Measurements from ENCODE around the gene RCL1. TPM values are rescaled to one million over a fixed set of nuclear protein-coding genes. Genes with fewer than 3 reads are reported as not detected.

Gene RCL1
- total RNA-seq, 1 donor from 2014 or later = 12.7 TPM

GRCh38 chr9:4857163-4857810 lies 64.5 kb downstream of the RCL1 start:
- Mint-ChIP-seq H3K36me3 (ENCODE audit: low read depth) (peaks cover 24% of the 10 kb centered on the region), H3K9me3 (no peaks in the 10 kb centered on the region), H3K4me1 (peaks cover 13% of the 10 kb centered on the region), H3K4me3 (no peak overlapping the region), H3K27me3 (ENCODE audit: low read depth) (no peaks in the 10 kb centered on the region), H3K27ac (ENCODE audit: unreplicated experiment) (no peak overlapping the region)
- no peak for TF ChIP-seq CTCF (conservative IDR thresholded peaks at IDR 0.05)
- DNase-seq (ENCODE audit: low read depth, low spot score) = no peak

DNA sequence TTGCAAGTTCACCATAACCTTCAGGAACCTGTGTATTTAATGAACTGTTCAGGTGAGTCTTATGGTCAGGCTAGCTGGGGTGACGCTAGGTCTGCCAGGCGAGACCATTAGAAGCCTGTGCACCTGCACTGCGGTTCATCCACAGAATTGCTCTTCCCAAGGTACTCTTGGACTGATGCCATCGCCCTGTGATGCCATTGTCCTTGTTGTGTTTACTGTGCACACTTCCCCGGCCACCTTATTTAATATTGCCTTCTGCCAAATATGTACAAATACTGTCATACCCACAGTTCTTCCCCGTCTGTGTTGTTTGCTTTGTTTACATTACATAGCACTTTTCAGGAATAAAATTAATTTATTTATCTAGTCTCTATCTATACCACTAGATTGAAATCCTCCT lies 66.3 kb downstream of the RCL1 start:
- H3K4me1 Mint-ChIP-seq = peaks cover 13% of the 10 kb centered on the region
- no peak overlapping the region for H3K4me3 Mint-ChIP-seq
- peaks cover 28% of the 10 kb centered on the region for H3K36me3 Mint-ChIP-seq (ENCODE audit: low read depth)
- TF ChIP-seq CTCF (conservative IDR thresholded peaks at IDR 0.05) = no peak
- H3K27ac Mint-ChIP-seq (ENCODE audit: unreplicated experiment) = no peak overlapping the region
- DNase-seq (ENCODE audit: low read depth, low spot score) = no peak
- no peaks in the 10 kb centered on the region for H3K27me3 Mint-ChIP-seq (ENCODE audit: low read depth)
- no peaks in the 10 kb centered on the region for H3K9me3 Mint-ChIP-seq

DNA sequence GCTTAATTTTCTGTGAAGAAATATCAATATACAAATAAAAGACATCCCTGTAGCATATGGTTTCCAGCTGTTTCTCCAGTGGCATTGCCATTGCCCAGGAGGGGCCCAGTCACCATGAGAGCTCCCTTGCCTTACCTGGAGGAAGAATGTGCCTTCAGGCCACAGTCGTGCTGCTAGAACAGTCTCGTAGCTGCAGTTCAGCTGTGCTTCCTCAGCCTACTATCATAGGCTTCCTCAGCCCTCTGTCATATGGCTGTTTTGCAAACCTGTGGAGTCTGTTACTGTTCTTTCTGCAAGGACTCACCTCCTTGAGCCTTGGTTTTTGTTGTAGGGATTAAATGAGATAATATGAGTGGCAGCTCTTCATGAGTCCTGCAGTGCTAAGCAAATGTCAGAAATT lies 67.6 kb downstream of the RCL1 start:
- TF ChIP-seq CTCF (conservative IDR thresholded peaks at IDR 0.05) = no peak
- Mint-ChIP-seq H3K4me1 (peaks cover 10% of the 10 kb centered on the region), H3K9me3 (no peaks in the 10 kb centered on the region), H3K4me3 (no peak overlapping the region), H3K27me3 (ENCODE audit: low read depth) (no peaks in the 10 kb centered on the region), H3K27ac (ENCODE audit: unreplicated experiment) (no peak overlapping the region), H3K36me3 (ENCODE audit: low read depth) (peaks cover 24% of the 10 kb centered on the region)
- no peak for DNase-seq (ENCODE audit: low read depth, low spot score)

GRCh38 chr9:4861145-4861544 lies 68.4 kb downstream of the RCL1 start:
- peaks cover 4% of the 10 kb centered on the region for H3K4me1 Mint-ChIP-seq
- H3K4me3 Mint-ChIP-seq = no peak overlapping the region
- no peak for DNase-seq (ENCODE audit: low read depth, low spot score)
- peaks cover 24% of the 10 kb centered on the region for H3K36me3 Mint-ChIP-seq (ENCODE audit: low read depth)
- no peaks in the 10 kb centered on the region for H3K9me3 Mint-ChIP-seq
- TF ChIP-seq CTCF (conservative IDR thresholded peaks at IDR 0.05) = no peak
- H3K27ac Mint-ChIP-seq (ENCODE audit: unreplicated experiment) = no peak overlapping the region
- no peaks in the 10 kb centered on the region for H3K27me3 Mint-ChIP-seq (ENCODE audit: low read depth)

GRCh38 chr9:4861736-4862451 lies 69.2 kb downstream of the RCL1 start:
- H3K27ac Mint-ChIP-seq (ENCODE audit: unreplicated experiment) = peak overlapping the region; percentile 57
- no peak for DNase-seq (ENCODE audit: low read depth, low spot score)
- H3K4me1 Mint-ChIP-seq = no peaks in the 10 kb centered on the region
- no peaks in the 10 kb centered on the region for H3K27me3 Mint-ChIP-seq (ENCODE audit: low read depth)
- no peak overlapping the region for H3K4me3 Mint-ChIP-seq
- no peaks in the 10 kb centered on the region for H3K9me3 Mint-ChIP-seq
- TF ChIP-seq CTCF (conservative IDR thresholded peaks at IDR 0.05) = no peak
- H3K36me3 Mint-ChIP-seq (ENCODE audit: low read depth) = peaks cover 20% of the 10 kb centered on the region

Measured in neural crest cell (in vitro differentiated cells).